ENCODE results near the gene SLC29A2.

The SLC29A2 gene

GRCh38 chr11:66417000-66417399 lies 45.4 kb upstream of the SLC29A2 start:
- TF ChIP-seq ZNF146 (tag by site-specific recombination; IDR thresholded peaks at IDR 0.05) (no peak), ZNF654 (tag by site-specific recombination; IDR thresholded peaks at IDR 0.05; ENCODE audit: low read depth) (no peak), ZNF530 (tag by site-specific recombination; IDR thresholded peaks at IDR 0.05; ENCODE audit: low read depth) (no peak), SCRT2 (tag by site-specific recombination; IDR thresholded peaks at IDR 0.05) (no peak), ZBTB8A (tag by site-specific recombination; IDR thresholded peaks at IDR 0.05) (no peak), ZNF398 (tag by site-specific recombination; IDR thresholded peaks at IDR 0.05) (no peak), KLF8 (tag by site-specific recombination; IDR thresholded peaks at IDR 0.05) (no peak), ZNF16 (tag by site-specific recombination; IDR thresholded peaks at IDR 0.05; ENCODE audit: low read depth) (no peak), ZNF555 (tag by site-specific recombination; conservative IDR thresholded peaks at IDR 0.05) (no peak), ZXDB (tag by site-specific recombination; IDR thresholded peaks at IDR 0.05) (no peak), ZNF280C (tag by site-specific recombination; IDR thresholded peaks at IDR 0.05) (no peak), ZNF544 (tag by site-specific recombination; IDR thresholded peaks at IDR 0.05) (no peak), ZNF670 (tag by site-specific recombination; IDR thresholded peaks at IDR 0.05; ENCODE audit: low read depth) (no peak), ZNF394 (tag by site-specific recombination; IDR thresholded peaks at IDR 0.05; ENCODE audit: borderline replicate concordance) (no peak), HOXD13 (CRISPR knock-in tag; IDR thresholded peaks at IDR 0.05; ENCODE audit: borderline replicate concordance) (no peak), ZNF155 (tag by site-specific recombination; IDR thresholded peaks at IDR 0.05) (no peak), TRIM28 (IDR thresholded peaks at IDR 0.05; ENCODE audit: borderline replicate concordance, low read length) (no peak), CTCF (tag by site-specific recombination; IDR thresholded peaks at IDR 0.05) (no peak)
- ChIA-PET CTCF (interaction anchor here (0.6 to 4.0 kb wide), 7 partner anchors 9 to 1178 kb away, joined by 3 to 50 read pairs (median 5); partner anchors contain the start of gene MRPL11), POLR2A (interaction anchor here (1.5 kb wide), 1 partner anchor 8 kb away, joined by 6 read pairs; no protein-coding TSS in a partner anchor)
- no peaks in the 10 kb centered on the region for H3K36me3 ChIP-seq (ENCODE audit: control insufficient read depth in 2 of 2, insufficient read depth in 1 of 2, low read length in 2 of 2)
- H3K9me3 ChIP-seq (ENCODE audit: control insufficient read depth, insufficient read depth, low read depth, low read length): no peaks in the 10 kb centered on the region
- no peak overlapping the region for H3K27ac ChIP-seq (ENCODE audit: extremely low read depth, low read depth, low read length)
- no peaks in the 10 kb centered on the region for H3K4me1 ChIP-seq (ENCODE audit: control insufficient read depth, insufficient read depth, low read length)
- no peak overlapping the region for H3K4me3 ChIP-seq (ENCODE audit: low read depth, low read length)

GRCh38 chr11:66415423-66415822 lies 43.9 kb upstream of the SLC29A2 start:
- Histone ChIP-seq H3K4me1 (ENCODE audit: control insufficient read depth, insufficient read depth, low read length) (no peaks in the 10 kb centered on the region), H3K9me3 (ENCODE audit: control insufficient read depth, insufficient read depth, low read depth, low read length) (no peaks in the 10 kb centered on the region), H3K4me3 (ENCODE audit: low read depth, low read length) (no peak overlapping the region), H3K27ac (ENCODE audit: extremely low read depth, low read depth, low read length) (no peak overlapping the region), H3K36me3 (ENCODE audit: control insufficient read depth in 2 of 2, insufficient read depth in 1 of 2, low read length in 2 of 2) (no peaks in the 10 kb centered on the region)
- POLR2A ChIA-PET: interaction anchor here (0.9 kb wide), 1 partner anchor 23 kb away, joined by 4 read pairs; the partner anchor contains the start of gene MRPL11
- CTCF ChIA-PET: interaction anchor here (0.7 to 2.8 kb wide), 5 partner anchors 15 to 239 kb away, joined by 3 to 13 read pairs (median 4); partner anchors contain the start of gene MRPL11
- TF ChIP-seq ZNF341 (tag by site-specific recombination; IDR thresholded peaks at IDR 0.05; ENCODE audit: low read depth): no peak
- TF ChIP-seq, protein P1, sequence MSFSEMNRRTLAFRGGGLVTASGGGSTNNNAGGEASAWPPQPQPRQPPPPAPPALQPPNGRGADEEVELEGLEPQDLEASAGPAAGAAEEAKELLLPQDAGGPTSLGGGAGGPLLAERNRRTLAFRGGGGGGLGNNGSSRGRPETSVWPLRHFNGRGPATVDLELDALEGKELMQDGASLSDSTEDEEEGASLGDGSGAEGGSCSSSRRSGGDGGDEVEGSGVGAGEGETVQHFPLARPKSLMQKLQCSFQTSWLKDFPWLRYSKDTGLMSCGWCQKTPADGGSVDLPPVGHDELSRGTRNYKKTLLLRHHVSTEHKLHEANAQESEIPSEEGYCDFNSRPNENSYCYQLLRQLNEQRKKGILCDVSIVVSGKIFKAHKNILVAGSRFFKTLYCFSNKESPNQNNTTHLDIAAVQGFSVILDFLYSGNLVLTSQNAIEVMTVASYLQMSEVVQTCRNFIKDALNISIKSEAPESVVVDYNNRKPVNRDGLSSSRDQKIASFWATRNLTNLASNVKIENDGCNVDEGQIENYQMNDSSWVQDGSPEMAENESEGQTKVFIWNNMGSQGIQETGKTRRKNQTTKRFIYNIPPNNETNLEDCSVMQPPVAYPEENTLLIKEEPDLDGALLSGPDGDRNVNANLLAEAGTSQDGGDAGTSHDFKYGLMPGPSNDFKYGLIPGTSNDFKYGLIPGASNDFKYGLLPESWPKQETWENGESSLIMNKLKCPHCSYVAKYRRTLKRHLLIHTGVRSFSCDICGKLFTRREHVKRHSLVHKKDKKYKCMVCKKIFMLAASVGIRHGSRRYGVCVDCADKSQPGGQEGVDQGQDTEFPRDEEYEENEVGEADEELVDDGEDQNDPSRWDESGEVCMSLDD (tag by site-specific recombination; IDR thresholded peaks at IDR 0.05): no peak
- no peak for TF ChIP-seq ZNF530 (tag by site-specific recombination; IDR thresholded peaks at IDR 0.05; ENCODE audit: low read depth)
- no peak for TF ChIP-seq ZNF416 (tag by site-specific recombination; IDR thresholded peaks at IDR 0.05)
- no peak for TF ChIP-seq ZNF280C (tag by site-specific recombination; IDR thresholded peaks at IDR 0.05)
- no peak for TF ChIP-seq TCF7L2 (IDR thresholded peaks at IDR 0.05; ENCODE audit: borderline replicate concordance, low read depth, low read length)
- no peak for TF ChIP-seq IKZF3 (tag by site-specific recombination; IDR thresholded peaks at IDR 0.05)
- TF ChIP-seq KLF9 (tag by site-specific recombination; IDR thresholded peaks at IDR 0.05; ENCODE audit: low read depth): no peak
- no peak for TF ChIP-seq ZNF624 (tag by site-specific recombination; IDR thresholded peaks at IDR 0.05)

Measured in HEK293 (cell line).